Measurements from ENCODE around the gene HOXA6.

- TF ChIP-seq CTCF (conservative IDR thresholded peaks at IDR 0.05; ENCODE audit: low read depth in 2 of 2) = no peak
- TF ChIP-seq REST (IDR thresholded peaks at IDR 0.05; ENCODE audit: unreplicated experiment) = no peak
- TF ChIP-seq EZH2phosphoT487 (IDR thresholded peaks at IDR 0.05; ENCODE audit: unreplicated experiment) = no peak
- no peak for TF ChIP-seq JUNB (IDR thresholded peaks at IDR 0.05; ENCODE audit: unreplicated experiment)
Measured at GRCh38 chr7:27162561-27163287, 15.2 kb upstream of the HOXA6 start.

Measured in GM23338 (cell line).